HUDEP-2 (cell line): ENCODE results near the gene LTC4S.

Source experiments
- DNase-seq, 76 experiments: peaks; one replicate each; lab custom pipeline; 2025; ENCODE audit not compliant: unreplicated experiment in 76 of 76; lab: John Stamatoyannopoulos, UW

Gene LTC4S

GRCh38 chr5:179805070-179805528 is 11.3 kb downstream of the LTC4S start:
- peak in 20 of 76 experiments; percentile 12 to 60 (median 30) for DNase-seq

- peak in 14 of 76 experiments; percentile 14 to 68 (median 30) for DNase-seq
Observed at GRCh38 chr5:179805529-179806249, 11.9 kb downstream of the LTC4S start.

GRCh38 chr5:179806250-179807048 is 12.7 kb downstream of the LTC4S start, which contains the start of gene MGAT4B:
Gene MGAT4B, minus strand, starts transcription at chr5:179806866. Its CDS starts 283 bp downstream, at chr5:179806583.
- peak in 71 of 76 experiments; percentile 15 to 76 (median 61) for DNase-seq

DNA sequence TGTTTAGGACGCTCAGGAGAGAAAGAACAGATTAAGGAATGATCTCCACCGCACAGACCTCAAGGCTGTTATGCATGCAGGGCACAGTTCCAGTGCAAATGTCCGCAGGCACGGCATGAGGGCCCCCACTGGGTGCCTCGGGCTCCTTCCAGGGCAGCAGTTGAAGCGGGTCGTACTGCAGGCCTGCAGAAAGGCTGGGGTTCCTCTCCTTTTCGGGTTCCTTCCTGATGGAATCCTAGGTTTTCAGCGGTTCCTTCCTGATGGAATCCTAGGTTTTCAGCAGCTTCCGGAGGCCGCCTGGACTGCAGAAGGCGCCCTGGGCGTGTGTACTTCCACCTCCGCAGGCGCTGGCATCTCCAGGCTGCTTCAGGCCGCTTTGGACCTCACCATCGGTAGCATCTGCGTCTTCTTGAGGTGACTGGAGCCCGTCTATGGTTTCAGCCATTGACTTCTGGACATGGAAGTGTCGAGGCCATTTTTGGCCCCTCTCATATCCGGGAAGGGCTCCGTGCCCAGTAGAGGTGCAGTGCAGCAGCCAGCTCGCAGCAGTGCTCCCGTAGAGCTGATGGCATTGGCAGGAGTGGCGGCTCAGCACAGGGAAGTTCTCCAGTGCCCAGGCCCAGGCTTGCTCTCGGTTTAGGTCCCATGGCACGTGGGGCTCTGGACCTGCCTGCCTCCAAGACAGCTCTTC is 18.5 kb downstream of the LTC4S start:
- no peak for DNase-seq

DNA sequence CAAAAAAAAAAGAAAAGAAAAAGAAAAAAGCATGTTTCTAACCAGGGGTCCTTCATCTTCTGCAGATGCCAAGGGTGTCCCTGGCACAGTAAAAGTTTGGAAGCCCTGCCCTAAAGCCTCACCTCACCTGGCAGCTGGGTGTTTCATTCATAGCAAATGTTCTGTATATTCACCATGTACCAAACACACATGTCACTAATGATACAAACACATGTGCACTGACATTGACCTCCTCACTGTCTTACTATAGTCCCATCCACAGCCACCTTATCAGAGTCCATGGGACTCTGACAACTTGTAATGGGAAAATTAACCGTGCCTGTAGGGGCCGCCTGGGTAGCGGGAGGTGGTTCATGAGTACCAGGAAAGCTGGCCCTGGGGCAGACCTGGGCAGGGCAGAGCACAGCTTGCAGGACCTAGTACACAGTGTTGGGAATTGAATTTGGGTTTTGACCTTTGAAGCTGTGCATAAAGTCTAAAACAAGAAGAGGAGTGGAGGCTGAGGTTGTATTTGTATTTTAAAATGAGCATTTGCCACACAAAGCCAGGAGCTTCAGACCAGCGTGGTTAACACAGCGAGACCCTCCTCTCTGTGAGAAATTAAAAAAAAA is 19.3 kb downstream of the LTC4S start:
- no peak for DNase-seq

DNA sequence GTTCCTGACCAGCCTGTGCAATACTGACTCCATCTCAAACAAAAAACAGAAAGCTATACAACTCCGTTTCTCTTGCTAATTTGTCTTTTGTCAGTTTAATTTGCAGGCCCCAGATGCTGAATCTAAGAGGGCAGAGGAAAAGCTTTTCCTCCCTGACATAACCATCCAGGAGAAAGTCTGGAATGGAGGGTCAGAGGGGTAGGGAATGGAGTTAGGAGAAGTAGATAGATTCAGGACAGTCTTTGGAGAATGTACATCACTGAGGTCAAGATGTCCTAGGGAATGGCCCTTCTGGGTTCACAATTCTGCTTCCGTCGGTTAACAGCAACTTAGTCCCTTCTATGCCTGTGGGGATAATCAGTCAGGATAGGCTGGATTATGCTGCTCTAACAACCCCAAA is 20.3 kb downstream of the LTC4S start:
- no peak for DNase-seq

GRCh38 chr5:179815491-179816249 is 21.9 kb downstream of the LTC4S start:
- no peak for DNase-seq

- DNase-seq: no peak
Observed at GRCh38 chr5:179816401-179816795, 22.6 kb downstream of the LTC4S start.

GRCh38 chr5:179816796-179817469 is 23.1 kb downstream of the LTC4S start:
- no peak for DNase-seq

GRCh38 chr5:179817470-179817840 is 23.7 kb downstream of the LTC4S start:
- no peak for DNase-seq

GRCh38 chr5:179817890-179818745 is 24.3 kb downstream of the LTC4S start:
- DNase-seq: no peak

DNA sequence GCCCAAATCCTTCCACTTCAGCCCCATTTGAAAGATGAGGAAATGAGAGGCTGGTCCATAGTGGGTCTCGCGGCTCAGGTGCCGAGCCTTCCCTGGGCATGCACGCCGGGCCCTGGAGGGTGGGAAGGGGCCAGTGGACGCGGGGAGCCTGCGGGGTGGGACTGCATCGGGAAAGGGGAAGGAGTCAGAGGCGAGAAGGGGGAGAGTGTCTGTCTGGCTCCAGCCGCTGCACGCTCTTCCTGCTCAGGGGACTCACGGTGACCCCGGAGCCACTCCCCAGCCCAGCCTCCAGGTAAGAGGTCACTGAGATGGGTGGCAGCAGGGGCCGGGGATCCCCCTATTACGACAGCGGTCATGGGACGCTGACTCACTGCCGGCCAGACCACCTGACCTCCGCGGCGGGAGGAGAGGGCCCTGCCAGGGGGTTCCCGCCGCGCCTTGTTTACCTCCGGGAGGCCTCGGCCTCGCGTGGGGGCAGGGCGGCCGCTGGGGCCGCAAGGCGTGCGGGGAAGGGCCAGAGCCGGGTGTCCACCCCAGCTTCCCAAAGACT is 25.0 kb downstream of the LTC4S start:
- DNase-seq: peak in 65 of 76 experiments; percentile 17 to 83 (median 53)

DNA sequence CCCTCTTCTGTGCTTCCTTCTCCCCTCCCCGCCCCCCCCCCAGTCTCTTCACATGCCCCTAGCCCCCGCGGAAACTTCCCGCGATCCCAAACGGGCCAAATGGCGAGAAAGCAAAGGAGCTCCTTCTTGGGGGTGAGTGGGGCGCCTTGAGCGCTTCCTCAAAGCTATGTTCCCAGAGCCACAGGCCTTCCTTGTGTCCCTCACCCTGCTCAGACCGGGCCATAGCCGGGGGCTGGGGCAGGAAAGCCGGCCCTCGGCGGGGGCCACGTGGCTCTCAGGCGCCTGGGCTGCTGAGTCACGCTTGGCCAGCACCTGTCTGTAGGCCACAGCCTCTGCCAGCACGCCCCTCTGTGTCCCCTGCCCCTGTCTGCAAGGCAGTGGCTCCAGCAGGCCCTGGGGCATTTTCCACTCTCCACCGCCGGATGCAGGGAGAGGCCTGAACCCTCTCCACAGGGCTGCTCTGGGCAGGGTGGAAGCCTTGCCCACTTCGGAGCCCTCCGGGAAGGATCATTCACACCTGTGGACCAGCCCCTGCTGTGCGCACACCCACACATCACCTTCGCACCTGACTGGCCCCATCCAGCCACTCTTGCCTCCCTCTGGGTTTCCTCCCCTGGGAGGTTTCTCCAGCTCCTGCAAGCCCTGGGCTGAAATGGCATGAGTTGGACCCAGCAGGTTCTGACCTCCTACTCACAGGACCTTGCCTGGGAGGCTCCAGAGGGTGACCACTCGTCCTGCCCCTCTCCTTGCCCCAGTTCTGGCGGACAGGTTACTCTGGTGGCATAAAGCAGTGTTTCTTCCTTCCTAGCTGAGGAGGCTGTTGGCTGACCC is 25.7 kb downstream of the LTC4S start:
- peak in 44 of 76 experiments; percentile 7 to 68 (median 36) for DNase-seq

DNA sequence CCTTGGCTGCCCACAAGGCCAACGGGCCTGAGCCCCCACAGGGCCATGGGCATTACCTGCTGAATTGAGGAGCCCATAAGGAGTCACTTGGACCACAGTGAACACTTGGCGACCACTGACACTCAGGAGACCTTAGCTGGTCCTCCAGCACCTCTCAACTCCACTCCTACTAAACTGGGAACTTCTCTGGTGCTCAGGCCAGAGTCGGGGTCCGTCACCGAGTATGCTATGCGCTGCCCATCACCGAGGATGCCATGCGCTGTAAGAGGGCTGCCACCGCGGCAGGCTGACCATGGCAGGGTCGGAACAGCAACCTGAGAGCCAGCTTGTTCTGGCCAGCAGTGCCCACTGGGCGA is 26.3 kb downstream of the LTC4S start:
- peak in 6 of 76 experiments; percentile 43 to 93 (median 54) for DNase-seq

- DNase-seq: peak in 64 of 76 experiments; percentile 7 to 80 (median 61)
Observed at GRCh38 chr5:179820483-179821297, 26.9 kb downstream of the LTC4S start, which contains the start of gene SQSTM1. Gene SQSTM1, plus strand, starts transcription at chr5:179820905. Its CDS starts 32 bp downstream, at chr5:179820937.

GRCh38 chr5:179821298-179822058 is 27.7 kb downstream of the LTC4S start:
- peak in 74 of 76 experiments; percentile 39 to 95 (median 88) for DNase-seq
